ENCODE results near the gene SULT2B1. TPM values are rescaled to one million over a fixed set of nuclear protein-coding genes. Genes with fewer than 3 reads are reported as not detected.

SULT2B1 gene
- total RNA-seq, 1 donor from 2014 or later = 0.74 TPM

DNA sequence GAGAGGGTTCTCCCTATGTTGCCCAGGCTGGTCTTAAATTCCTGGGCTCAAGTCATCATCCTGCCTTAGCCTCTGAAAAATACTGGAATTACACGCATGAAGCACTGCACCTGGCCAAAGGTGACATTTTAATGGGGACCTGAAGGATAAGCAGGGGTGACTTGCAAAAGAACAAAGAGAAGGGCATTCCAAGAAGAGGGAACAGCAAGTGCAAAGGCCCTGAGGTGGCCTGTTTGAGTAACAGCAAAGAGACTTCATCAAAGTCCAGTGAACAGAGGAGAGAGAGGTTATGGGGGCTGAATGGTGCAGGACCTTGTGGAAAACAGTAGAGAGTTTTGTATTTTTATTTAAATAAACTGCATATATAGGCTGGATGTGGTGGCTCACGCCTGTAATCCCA, 89.9 kb downstream of the SULT2B1 start:
- Mint-ChIP-seq H3K36me3 (peaks cover 18% of the 10 kb centered on the region), H3K27me3 (ENCODE audit: low read depth) (no peaks in the 10 kb centered on the region), H3K4me3 (no peak overlapping the region), H3K27ac (no peak overlapping the region), H3K4me1 (peaks cover 30% of the 10 kb centered on the region), H3K9me3 (no peaks in the 10 kb centered on the region)
- no peak for DNase-seq (ENCODE audit: low spot score in 2 of 2, unreplicated experiment in 2 of 2)
- TF ChIP-seq CTCF (IDR thresholded peaks at IDR 0.05; ENCODE audit: unreplicated experiment) = no peak

DNA sequence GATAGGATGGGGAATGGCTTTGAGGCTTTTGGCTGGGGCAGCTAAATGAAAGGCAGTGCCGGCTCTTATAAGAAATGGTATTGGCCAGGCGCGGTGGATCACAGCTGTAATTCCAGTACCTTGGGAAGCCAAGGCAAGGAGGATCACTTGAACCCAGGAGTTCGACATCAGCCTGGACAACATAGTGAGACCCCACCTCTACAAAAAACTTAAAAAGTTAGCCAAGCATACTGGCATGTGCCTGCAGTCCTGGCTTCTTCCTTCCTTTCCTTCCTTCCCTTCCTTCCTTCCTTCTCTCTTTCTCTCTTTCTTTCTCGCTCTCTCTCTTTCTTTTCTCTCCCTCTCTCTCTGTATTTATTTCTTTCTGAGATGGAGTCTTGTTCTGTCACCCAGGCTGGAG, 90.9 kb downstream of the SULT2B1 start:
- peaks cover 27% of the 10 kb centered on the region for H3K4me1 Mint-ChIP-seq
- no peak overlapping the region for H3K4me3 Mint-ChIP-seq
- TF ChIP-seq CTCF (IDR thresholded peaks at IDR 0.05; ENCODE audit: unreplicated experiment) = no peak
- no peaks in the 10 kb centered on the region for H3K9me3 Mint-ChIP-seq
- H3K27ac Mint-ChIP-seq = no peak overlapping the region
- no peak for DNase-seq (ENCODE audit: low spot score in 2 of 2, unreplicated experiment in 2 of 2)
- H3K36me3 Mint-ChIP-seq = peaks cover 18% of the 10 kb centered on the region
- no peaks in the 10 kb centered on the region for H3K27me3 Mint-ChIP-seq (ENCODE audit: low read depth)

DNA sequence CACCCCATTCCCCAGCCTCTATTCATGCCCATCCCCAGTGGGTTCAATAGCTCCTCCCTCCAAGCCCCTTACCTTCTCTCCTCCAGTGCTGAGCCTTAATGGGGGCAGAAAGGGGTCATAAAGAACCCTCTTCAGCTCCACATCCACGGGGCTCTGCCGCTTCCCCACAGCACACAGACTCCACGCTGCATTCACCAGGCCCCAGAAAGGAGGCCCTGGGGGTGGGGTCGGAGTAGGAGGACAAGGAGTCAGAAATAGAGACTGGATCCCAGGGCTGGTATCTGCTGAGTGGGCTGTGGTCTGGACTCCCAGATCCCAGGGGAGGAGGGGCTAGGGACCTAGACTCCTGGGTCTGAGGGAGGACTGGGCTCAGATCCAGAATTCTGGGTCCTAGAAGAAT, 92.4 kb downstream of the SULT2B1 start:
- H3K27me3 Mint-ChIP-seq (ENCODE audit: low read depth) = no peaks in the 10 kb centered on the region
- H3K9me3 Mint-ChIP-seq = no peaks in the 10 kb centered on the region
- peaks cover 18% of the 10 kb centered on the region for H3K4me1 Mint-ChIP-seq
- H3K36me3 Mint-ChIP-seq = peaks cover 9% of the 10 kb centered on the region
- H3K27ac Mint-ChIP-seq = peak overlapping the region; percentile 78
- no peak for DNase-seq (ENCODE audit: low spot score in 2 of 2, unreplicated experiment in 2 of 2)
- no peak for TF ChIP-seq CTCF (IDR thresholded peaks at IDR 0.05; ENCODE audit: unreplicated experiment)
- H3K4me3 Mint-ChIP-seq = peak overlapping the region; percentile 81

DNA sequence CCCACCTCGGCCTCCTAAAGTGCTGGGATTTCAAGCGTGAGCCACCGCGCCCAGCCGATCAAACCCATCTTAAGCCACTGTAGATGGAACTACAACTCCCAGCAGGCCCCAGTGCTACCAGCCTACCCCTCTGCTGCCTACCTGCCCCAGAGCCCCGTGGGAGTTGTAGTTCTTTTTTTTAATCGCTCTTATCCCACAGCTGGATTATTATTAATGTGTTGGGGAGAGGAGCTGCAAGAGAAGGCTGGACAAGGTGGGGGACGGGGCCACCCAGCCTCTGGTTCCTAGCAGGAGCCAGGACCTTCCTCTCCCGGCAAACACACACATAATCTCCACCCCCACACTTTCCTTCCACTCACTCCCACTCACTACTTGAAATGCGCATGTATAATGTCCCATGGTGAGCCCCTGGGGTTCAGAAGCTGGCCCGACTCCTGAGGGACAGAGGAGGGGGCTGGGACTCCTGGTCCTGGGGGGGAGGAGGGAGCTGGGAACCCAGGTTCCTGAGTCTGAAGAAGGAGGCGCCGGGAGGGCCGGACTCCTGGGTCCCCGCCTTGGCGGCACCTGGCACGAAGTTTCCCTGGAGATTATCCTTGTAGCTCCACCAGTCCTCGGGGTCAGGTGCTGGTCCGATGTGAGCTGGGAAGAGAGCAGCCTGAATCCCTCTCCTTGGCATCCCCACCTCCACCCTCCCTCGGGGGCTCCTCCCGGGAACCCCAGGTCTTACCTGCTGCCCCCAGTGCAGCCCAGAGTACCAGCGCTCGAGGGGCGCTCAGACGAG, 93.1 kb downstream of the SULT2B1 start:
- peak in 1 of 2 experiments; percentile 74 for DNase-seq (ENCODE audit: low spot score in 2 of 2, unreplicated experiment in 2 of 2)
- peak overlapping the region; percentile 81 for H3K4me3 Mint-ChIP-seq
- H3K4me1 Mint-ChIP-seq = peaks cover 18% of the 10 kb centered on the region
- H3K9me3 Mint-ChIP-seq = no peaks in the 10 kb centered on the region
- H3K27me3 Mint-ChIP-seq (ENCODE audit: low read depth) = no peaks in the 10 kb centered on the region
- H3K36me3 Mint-ChIP-seq = peaks cover 8% of the 10 kb centered on the region
- TF ChIP-seq CTCF (IDR thresholded peaks at IDR 0.05; ENCODE audit: unreplicated experiment) = no peak
- peak overlapping the region; percentile 78 for H3K27ac Mint-ChIP-seq

- no peaks in the 10 kb centered on the region for H3K9me3 Mint-ChIP-seq
- H3K36me3 Mint-ChIP-seq = peaks cover 7% of the 10 kb centered on the region
- no peaks in the 10 kb centered on the region for H3K27me3 Mint-ChIP-seq (ENCODE audit: low read depth)
- H3K4me3 Mint-ChIP-seq = peak overlapping the region; percentile 81
- H3K27ac Mint-ChIP-seq = peak overlapping the region; percentile 95
- peaks cover 18% of the 10 kb centered on the region for H3K4me1 Mint-ChIP-seq
- no peak for DNase-seq (ENCODE audit: low spot score in 2 of 2, unreplicated experiment in 2 of 2)
- TF ChIP-seq CTCF (IDR thresholded peaks at IDR 0.05; ENCODE audit: unreplicated experiment) = no peak
Observed at GRCh38 chr19:48645620-48646000, 93.6 kb downstream of the SULT2B1 start.
